K562 (cell line): ENCODE data around the gene CRLF1.

Source experiments
- EZH2 ChIP-seq: IDR thresholded peaks from 2 replicates; pipeline ENCODE4 v1.6.1; 2012; ENCODE audit warnings: low read depth, mild to moderate bottlenecking, inconsistent platforms, low read length, borderline replicate concordance
- JUND ChIP-seq, 2 experiments: IDR thresholded peaks; 2 replicates in 1 of 2; 3 replicates in 1 of 2; pipeline ENCODE4 v1.6.1; 2011; ENCODE audit warnings: borderline replicate concordance in 2 of 2, low read depth in 2 of 2, low read length in 2 of 2, improper control_type of control experiment in 1 of 2, missing biosample characterization in 1 of 2, missing genetic modification characterization in 1 of 2, missing genetic modification reagents in 1 of 2
- MTF1 ChIP-seq: fragments of 250-450 bp; sonication (Bioruptor Pico); IDR thresholded peaks from 2 replicates; pipeline ENCODE4 v1.9.0; 2021; ENCODE audit warnings: moderate library complexity, mild to moderate bottlenecking, inconsistent platforms, borderline replicate concordance
- RBM17 ChIP-seq: fragments of 200-400 bp; formaldehyde crosslinking; IDR thresholded peaks from 2 replicates; pipeline ENCODE4 v1.6.1; 2017; ENCODE audit warnings: low read depth, mild to moderate bottlenecking, low read length, borderline replicate concordance
- SETDB1 ChIP-seq: IDR thresholded peaks from one replicate; pipeline ENCODE4 v1.6.1; 2012; ENCODE audit warnings: low read length, control low read depth, inconsistent platforms
- SMAD3 ChIP-seq: fragments of 450-650 bp; formaldehyde crosslinking; conservative IDR thresholded peaks from 2 replicates; pipeline ENCODE4 v1.4.0; 2020; ENCODE audit warnings: mild to moderate bottlenecking
- SMAD4 ChIP-seq: fragments of 250-450 bp; sonication (Bioruptor Pico); conservative IDR thresholded peaks from 2 replicates; pipeline ENCODE4 v1.8.0; 2021; ENCODE audit warnings: inconsistent platforms, mild to moderate bottlenecking, moderate library complexity
- SMARCA5 ChIP-seq: fragments of 450-650 bp; IDR thresholded peaks from 2 replicates; pipeline ENCODE4 v1.6.1; 2016
- TCF7 ChIP-seq: sonication (generic); IDR thresholded peaks from 2 replicates; pipeline ENCODE4 v1.6.1; 2016; ENCODE audit warnings: antibody characterized with exemption, borderline replicate concordance
- ZNF224 ChIP-seq: sonication (generic); formaldehyde crosslinking; IDR thresholded peaks from 2 replicates; pipeline ENCODE4 v1.8.0; 2022; ENCODE audit warnings: mild to moderate bottlenecking, missing genetic modification reagents
- TF ChIP-seq, protein P1 (sequence below): sonication (generic); formaldehyde crosslinking; IDR thresholded peaks from 2 replicates; pipeline ENCODE4 v1.8.0; 2022; ENCODE audit warnings: missing genetic modification reagents, mild to moderate bottlenecking, borderline replicate concordance
- TF ChIP-seq, protein P2 (sequence below): sonication (generic); formaldehyde crosslinking; IDR thresholded peaks from 2 replicates; pipeline ENCODE4 v1.5.0; 2020; ENCODE audit warnings: missing genetic modification reagents

- TF ChIP-seq SMAD3 (CRISPR knock-in tag) (no peak), EZH2 (no peak), RBM17 (no peak), MTF1 (CRISPR knock-in tag) (no peak), JUND (IDR thresholded peaks at IDR 0.05; ENCODE audit: borderline replicate concordance, low read depth, low read length) (no peak), JUND (tag; IDR thresholded peaks at IDR 0.05; ENCODE audit: borderline replicate concordance, low read depth, low read length) (no peak), SMAD4 (no peak), SMARCA5 (no peak), SETDB1 (no peak), TCF7 (no peak), ZNF224 (CRISPR knock-in tag) (no peak)
- TF ChIP-seq, protein P1, sequence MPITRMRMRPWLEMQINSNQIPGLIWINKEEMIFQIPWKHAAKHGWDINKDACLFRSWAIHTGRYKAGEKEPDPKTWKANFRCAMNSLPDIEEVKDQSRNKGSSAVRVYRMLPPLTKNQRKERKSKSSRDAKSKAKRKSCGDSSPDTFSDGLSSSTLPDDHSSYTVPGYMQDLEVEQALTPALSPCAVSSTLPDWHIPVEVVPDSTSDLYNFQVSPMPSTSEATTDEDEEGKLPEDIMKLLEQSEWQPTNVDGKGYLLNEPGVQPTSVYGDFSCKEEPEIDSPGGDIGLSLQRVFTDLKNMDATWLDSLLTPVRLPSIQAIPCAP (CRISPR knock-in tag), result no peak
- TF ChIP-seq, protein P2, sequence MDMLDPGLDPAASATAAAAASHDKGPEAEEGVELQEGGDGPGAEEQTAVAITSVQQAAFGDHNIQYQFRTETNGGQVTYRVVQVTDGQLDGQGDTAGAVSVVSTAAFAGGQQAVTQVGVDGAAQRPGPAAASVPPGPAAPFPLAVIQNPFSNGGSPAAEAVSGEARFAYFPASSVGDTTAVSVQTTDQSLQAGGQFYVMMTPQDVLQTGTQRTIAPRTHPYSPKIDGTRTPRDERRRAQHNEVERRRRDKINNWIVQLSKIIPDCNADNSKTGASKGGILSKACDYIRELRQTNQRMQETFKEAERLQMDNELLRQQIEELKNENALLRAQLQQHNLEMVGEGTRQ (CRISPR knock-in tag), result no peak
These were observed 46.9 kb downstream of the CRLF1 start for GRCh38 chr19:18559685-18560084.
